Urothelium cell line (cell line): ENCODE results near the gene UBXN4.
"Not testable (repeated sequence)": the region's sequence is repeated elsewhere in the genome, so short reads cannot be mapped to it uniquely, and the experiment has no call there.

Experiments
- DNase-seq: peaks from one replicate; pipeline ENCODE4 v3.0.0; 2011; ENCODE audit warnings: low spot score, mixed read lengths
- FAIRE-seq: peaks from 2 replicates; lab custom pipeline; 2011; peaks lifted over from hg19 to GRCh38; lab: Jason Lieb, UNC

UBXN4 gene

GRCh38 chr2:135756692-135757091 is 15.0 kb downstream of the UBXN4 start:
- FAIRE-seq (no peak), DNase-seq (no peak)

- FAIRE-seq: no peak
- no peak for DNase-seq
Observed at GRCh38 chr2:135762022-135762421, 20.4 kb downstream of the UBXN4 start.

- DNase-seq (no peak), FAIRE-seq (no peak)
Observed at GRCh38 chr2:135762530-135762929, 20.9 kb downstream of the UBXN4 start.

- DNase-seq: no peak
- FAIRE-seq: no peak
Observed at GRCh38 chr2:135768863-135769262, 27.2 kb downstream of the UBXN4 start.

- no peak for DNase-seq
- FAIRE-seq: no peak
Observed at GRCh38 chr2:135773319-135773718, 31.7 kb downstream of the UBXN4 start.

GRCh38 chr2:135773917-135774316 is 32.3 kb downstream of the UBXN4 start:
- FAIRE-seq (no peak), DNase-seq (no peak)

GRCh38 chr2:135775420-135775819 is 33.8 kb downstream of the UBXN4 start:
- no peak for FAIRE-seq
- DNase-seq: no peak

- no peak for FAIRE-seq
- no peak for DNase-seq
Observed at GRCh38 chr2:135776367-135776766, 34.7 kb downstream of the UBXN4 start.

- FAIRE-seq (no peak), DNase-seq (no peak)
Observed at GRCh38 chr2:135782231-135782630, 40.6 kb downstream of the UBXN4 start.

- DNase-seq: no peak
- FAIRE-seq: no peak
Observed at GRCh38 chr2:135783439-135783838, 41.8 kb downstream of the UBXN4 start.

- FAIRE-seq: no peak
Observed at GRCh38 chr2:135785032-135785431, 43.4 kb downstream of the UBXN4 start.

GRCh38 chr2:135786823-135787222 is 45.2 kb downstream of the UBXN4 start:
- FAIRE-seq (no peak), DNase-seq (peak; percentile 47)

More at GRCh38 chr2:135785032-135785431, 43.4 kb downstream of the UBXN4 start:
- DNase-seq: no peak

- DNase-seq: no peak
- no peak for FAIRE-seq
Observed at GRCh38 chr2:135790423-135790822, 48.8 kb downstream of the UBXN4 start.

GRCh38 chr2:135791418-135792190 is 49.9 kb downstream of the UBXN4 start:
- FAIRE-seq: no peak

GRCh38 chr2:135792401-135793150 is 50.9 kb downstream of the UBXN4 start:
- FAIRE-seq: no peak
- DNase-seq: no peak

More at GRCh38 chr2:135791418-135792190, 49.9 kb downstream of the UBXN4 start:
- DNase-seq: peak; percentile 30

GRCh38 chr2:135795641-135796040 is 54.0 kb downstream of the UBXN4 start:
- FAIRE-seq, DNase-seq: not testable (repeated sequence)

GRCh38 chr2:135796606-135797005 is 55.0 kb downstream of the UBXN4 start:
- DNase-seq (no peak), FAIRE-seq (no peak)

GRCh38 chr2:135797497-135798274 is 56.0 kb downstream of the UBXN4 start:
- DNase-seq (peak; percentile 81), FAIRE-seq (peak; percentile 80)

GRCh38 chr2:135798275-135798705 is 56.6 kb downstream of the UBXN4 start:
- FAIRE-seq (no peak), DNase-seq (no peak)

GRCh38 chr2:135798762-135799161 is 57.1 kb downstream of the UBXN4 start:
- FAIRE-seq (no peak), DNase-seq (no peak)

- FAIRE-seq (no peak), DNase-seq (no peak)
Observed at GRCh38 chr2:135799738-135800137, 58.1 kb downstream of the UBXN4 start.
